GM18499 (cell line): ENCODE data around the gene TUNAR.

Source experiments
- ATAC-seq: cut with Tn5 transposase; IDR thresholded peaks from one replicate; pipeline ENCODE4 v1.9.1; 2021; ENCODE audit warnings: moderate number of reproducible peaks; ENCODE audit not compliant: insufficient read depth, unreplicated experiment

TUNAR gene

DNA sequence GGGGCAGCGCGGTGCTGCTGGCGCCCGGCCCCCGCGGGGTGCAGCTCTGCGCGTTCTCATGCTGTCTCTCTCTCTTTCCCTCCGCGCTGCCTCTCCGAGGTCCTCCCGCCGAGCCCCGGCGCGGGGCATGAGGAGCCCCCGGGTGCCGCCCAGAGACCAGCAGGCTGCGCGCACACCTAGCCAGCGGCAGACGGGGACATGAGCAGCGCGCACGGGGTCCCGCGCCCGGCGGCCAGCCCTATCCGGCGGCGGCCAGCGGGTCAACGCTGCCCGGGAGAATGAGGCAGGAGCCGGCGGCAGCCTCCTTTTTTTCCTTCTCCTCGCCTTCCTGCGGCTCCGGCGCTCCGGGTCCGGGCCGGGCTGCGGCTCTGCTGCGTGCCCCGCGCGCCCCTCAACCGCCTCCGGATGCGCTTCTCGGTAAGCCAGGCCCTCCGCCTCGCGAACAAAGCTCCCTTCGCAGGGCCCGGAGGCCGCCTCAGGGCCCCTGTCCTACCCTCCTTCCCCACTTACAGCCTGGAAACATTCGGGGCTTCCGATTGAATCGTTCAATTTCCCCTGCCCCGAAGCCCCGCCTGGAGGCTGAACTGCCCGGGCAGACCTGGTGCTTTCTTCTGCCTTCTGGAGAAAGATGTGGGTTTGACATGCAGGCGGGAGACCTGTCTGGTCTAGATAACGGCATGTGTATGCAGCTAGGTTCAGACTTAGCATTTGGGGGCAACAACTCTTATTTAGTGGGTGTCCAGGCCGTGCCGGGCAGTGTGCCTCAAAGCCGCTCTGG, at the start of gene TUNAR:
TSS of gene TUNAR (plus strand) at position 72 of the 778 bp plus-strand sequence.
- ATAC-seq = no peak

DNA sequence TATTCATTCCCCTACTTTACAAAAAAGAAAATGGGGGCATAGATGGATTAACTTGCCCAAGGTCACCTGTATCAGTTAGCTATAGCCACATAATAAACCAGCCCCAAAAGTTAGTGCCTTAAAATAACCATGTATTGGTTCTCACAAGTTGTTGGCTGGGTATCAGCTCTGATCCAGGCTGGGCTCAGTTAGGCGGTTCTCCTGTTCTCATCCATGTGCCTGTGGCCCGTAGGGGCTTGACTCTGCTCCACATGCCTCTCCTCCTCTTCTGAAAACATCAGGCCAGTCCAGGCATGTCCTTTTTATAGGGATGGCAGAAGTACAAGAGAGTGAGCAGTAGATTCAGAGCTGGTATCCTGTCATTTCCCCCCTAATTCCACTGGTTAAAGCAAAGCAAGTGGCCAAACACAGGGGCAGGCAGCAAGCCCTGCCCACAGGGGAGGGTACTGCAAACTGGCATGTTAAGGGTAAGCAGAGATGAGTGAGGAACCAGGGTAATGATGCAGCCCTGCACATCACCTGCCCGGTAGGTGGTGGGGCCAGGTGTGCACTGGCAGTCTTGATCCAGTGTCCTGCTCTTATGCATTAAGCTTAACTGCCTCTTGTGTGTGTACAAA, 47.9 kb upstream of the TUNAR start:
- no peak for ATAC-seq

DNA sequence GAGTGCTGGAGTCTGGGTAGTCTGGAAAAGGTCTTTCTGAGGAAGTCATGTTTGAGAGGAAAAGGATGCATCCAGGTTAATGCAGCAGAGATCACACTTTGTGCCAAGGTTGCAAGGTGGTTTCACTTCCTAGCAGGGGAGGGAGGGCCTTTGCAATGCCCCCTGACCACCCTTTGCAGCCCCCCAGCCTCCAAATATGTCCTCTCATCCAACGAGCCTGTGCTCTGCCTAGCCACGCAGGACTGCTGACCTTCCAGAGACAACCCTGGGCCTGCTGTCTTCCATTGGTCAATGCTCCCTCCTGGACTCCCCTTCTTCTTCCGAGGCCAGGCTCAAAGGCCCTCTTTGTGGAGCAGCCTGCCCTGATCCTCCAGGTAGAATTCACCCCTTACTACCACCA, 47.3 kb upstream of the TUNAR start:
- no peak for ATAC-seq

DNA sequence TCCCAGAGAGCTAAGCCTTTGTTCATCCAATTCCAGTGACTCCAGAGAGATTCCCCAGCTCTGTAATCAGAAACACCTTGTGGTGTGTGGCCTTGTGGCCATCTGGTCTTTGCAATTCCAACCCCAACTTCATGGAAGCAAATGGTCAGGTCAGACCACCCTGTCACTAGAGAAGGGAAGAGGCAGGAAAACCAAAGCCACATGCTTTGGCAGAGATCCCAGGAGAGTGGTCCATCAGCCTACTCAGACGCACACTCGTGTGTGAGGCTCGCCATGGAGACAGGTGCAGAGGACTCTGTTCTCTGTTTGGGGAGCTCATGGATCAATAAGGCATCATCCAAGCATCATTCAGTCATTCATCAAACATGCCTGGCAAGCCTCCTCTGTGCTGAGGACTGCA, 46.2 kb upstream of the TUNAR start:
- no peak for ATAC-seq

DNA sequence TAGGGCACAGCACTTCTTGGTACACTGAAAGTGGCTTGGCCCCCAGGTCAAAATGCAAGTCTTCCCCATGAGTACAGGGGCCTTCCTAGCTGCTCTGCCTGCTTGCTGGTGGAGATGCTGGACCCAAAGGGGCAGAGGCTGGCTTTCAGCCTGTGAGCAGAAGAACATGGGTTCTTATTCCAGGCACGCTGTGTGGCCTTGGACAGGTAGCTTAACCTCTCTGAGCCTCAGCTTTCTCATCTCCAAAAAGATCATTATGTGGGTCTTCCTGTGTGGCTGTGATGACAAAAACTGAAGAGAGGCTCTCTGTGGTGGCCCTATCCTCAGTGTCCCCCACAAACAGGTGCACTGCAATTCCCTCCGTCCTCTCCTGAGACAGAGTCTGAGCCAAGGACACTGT, 45.6 kb upstream of the TUNAR start:
- ATAC-seq = no peak

DNA sequence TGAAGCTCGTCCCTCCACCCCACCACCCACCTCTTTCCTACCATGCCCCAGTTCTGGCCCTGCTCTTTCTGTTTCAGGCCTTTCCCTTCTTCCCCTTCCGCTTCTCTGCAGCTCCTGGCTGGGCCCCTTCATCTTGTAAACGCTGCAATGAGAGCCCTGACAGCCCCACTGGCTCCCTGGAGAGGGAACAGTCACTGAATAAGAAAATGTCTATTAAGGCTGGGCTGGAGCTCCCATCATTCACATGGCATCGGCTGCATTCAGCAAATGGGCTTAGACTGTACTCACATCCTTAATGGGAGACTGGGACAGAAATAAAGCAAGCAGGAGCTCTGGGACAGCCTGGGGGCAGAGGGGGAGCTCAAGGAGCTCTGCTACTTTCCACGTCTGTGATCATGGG, 45.2 kb upstream of the TUNAR start:
- no peak for ATAC-seq

DNA sequence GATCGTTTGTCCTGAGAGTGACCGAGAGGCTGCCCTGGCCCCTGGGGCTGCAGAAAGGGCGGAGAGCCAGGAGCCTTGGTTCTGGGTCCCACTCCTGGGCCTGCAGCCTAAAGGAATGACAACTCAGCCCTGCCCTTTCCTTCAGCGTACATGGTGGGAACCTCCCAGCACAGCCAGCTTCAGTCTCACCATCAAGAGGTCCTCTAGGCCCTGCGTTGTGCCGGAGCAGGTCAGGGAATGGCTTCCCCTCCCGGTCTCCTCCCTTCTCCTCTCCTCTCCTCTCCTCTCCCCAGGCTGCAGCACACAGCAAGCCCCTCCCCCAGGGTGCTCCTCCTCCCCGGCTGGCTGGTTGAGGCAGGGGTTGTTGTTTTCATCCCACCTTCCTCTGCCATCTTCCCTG, 44.6 kb upstream of the TUNAR start:
- ATAC-seq = no peak

DNA sequence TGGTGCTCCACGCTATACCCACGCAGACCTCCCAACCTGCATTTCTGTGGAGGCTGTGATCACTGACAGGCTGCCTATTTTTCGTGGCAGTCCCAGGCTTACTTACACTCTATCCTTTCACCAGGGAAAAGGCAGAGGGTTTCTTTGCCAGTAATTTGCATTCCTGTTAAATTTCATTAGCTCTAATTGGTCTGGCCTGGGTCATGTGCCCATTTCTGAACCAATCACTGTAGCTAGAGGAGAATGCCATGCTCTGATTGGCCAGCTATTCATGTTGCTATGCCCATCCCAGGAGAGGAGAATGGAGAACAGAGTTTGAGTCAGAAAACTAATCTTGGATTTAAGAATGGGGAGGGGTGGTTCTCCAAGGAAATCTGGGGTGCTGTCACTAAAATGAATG, 43.2 kb upstream of the TUNAR start:
- no peak for ATAC-seq

DNA sequence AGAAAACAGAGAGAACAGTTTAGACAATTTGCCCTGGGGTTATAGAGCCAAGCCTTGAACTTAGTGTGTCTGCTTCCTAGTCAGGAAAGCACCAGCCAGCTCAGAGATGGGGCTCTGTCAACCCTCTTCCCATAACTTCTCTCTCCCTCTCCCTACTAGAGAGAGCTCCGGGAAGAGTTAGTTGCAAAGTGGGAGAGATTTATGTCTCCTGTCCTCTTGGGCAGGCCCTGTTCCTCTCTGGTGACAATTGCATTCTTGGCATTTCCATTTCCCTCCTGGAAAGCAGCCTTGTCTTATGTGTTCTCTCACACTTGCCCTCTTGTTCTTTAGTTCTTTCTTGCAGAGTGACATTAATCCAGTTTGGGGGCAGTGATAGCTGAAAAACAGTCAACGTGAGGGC, 42.1 kb upstream of the TUNAR start:
- no peak for ATAC-seq

DNA sequence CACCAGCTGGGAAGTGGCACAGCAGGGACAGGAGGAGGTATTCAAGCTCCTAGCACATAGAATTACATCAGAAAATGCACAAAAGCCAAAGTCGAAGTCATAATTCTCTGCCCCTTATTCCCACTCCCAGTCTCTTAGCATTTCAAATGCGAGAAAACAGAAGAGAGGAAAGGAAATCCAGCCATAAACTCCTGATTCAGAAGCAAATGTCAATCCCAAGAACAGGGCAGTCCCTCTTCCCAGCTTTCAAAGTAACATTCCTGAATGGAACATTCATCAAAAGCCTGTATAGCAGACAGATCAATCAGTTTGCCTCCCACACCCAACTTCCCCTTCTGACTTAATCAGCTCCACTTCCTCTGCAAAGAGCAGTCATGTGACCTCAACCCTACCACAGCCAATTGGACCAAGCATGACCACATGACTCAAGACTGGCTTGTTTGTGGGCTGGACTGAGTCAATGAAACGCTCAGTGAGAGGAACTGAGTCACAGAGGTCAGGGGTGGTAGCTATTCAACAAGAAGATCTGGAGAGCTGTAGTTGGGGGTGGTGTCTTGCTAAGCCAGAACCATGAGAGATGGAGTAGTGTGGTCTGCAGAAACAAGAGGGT, 41.4 kb upstream of the TUNAR start:
- ATAC-seq = no peak

DNA sequence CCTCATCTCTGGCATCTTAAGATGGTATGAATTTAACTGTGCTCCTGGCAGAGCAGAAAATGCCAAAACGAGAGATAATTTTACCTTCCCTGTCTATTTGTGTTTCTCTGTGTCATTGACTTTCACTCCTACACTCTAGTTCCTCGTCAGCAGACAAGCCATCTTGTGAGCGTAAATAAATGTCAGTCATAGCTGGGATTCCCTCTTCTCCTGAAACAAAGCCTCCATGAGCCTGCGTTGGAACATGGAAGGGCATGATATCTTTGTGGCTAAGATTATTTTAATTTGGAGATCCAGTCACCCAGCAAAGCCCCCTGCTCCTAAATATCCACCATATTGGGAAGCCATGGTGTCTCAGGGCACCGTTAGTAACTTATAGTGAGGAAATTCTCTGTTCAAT, 37.8 kb upstream of the TUNAR start:
- no peak for ATAC-seq

DNA sequence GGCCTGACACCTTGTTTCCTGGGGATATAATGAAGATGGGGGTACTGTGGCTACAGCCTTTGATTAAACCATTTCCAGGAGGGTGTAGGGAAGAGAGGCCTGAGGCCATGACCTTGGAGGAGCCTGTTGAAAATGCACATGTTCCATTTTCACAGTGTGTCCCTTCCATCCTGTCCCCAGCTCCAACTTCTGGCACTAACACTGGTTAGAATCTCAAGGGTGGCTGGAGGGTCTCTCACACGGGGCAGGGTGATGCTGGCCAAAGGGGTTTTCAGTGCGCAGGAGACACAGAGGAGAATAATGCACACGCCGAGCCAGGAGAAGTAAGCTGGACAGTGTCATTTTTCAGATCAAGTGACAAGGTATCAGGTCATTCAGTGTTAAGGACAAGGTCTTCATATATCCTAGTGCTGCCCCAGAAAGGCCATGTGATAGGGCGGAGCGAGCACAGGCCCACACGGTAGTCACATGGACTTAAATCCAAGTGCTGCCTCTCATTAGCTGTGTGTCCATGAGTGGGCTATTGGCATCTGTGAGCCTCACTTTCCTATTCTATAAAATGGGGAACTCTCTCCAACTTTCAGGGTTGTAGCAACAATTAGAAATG, 36.4 kb upstream of the TUNAR start:
- ATAC-seq = no peak

DNA sequence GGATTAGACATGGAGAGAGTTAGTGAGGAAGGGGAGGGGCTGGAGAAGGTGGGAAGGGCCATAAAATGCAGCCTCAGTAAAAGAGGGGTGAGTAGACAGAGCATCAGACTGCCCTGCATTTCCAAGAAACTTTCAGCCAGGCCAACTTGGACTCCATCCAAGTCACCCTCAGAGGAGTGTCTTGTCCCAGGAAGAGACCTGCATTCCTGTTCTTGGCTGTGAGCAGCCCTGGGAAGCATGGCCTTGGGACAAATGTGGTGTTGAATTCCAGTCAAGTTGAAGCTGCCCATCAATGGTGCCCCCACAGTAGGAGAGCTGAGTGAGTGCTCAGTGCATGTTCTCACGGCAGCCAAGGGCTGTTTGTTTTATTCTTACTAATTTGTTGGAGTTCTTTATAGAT, 35.0 kb upstream of the TUNAR start:
- no peak for ATAC-seq

DNA sequence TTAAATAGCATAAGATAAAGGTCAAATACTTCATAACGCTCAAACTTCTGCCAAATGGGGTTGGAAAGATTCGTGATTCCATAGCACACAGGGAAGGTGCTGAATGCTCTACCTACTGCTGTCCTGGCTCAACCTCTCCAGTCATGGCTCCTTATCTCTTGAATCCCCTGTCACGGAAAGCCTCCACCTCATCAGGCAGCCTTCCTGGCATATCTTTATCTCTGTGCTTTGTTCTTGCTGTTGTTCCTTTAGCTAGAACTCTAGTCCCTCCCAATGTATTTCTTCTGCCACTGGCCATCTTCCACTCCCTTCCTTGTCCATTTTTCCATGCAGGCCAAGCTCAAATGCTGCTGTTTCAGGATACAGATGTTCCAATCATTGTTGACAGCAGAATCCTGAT, 26.9 kb upstream of the TUNAR start:
- ATAC-seq = no peak

DNA sequence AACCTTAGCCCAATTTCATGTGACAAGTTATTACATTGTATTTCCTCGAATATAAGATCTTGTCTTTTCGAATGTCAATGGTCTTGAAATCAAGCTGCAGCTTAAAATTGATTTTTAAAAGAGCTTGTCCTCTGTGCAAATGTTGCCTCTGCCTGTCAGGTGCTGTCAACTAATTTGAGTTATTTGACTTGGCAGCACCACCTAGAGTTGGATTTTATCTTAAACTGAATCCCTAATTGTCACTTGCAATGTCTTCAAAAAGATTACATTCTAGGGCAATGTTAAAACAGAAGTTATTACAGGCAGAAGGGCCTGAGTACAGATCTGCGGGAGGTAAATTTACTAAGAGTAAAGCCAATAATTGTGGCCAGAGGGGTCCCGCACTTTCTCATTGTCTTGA, 26.2 kb upstream of the TUNAR start:
- no peak for ATAC-seq

DNA sequence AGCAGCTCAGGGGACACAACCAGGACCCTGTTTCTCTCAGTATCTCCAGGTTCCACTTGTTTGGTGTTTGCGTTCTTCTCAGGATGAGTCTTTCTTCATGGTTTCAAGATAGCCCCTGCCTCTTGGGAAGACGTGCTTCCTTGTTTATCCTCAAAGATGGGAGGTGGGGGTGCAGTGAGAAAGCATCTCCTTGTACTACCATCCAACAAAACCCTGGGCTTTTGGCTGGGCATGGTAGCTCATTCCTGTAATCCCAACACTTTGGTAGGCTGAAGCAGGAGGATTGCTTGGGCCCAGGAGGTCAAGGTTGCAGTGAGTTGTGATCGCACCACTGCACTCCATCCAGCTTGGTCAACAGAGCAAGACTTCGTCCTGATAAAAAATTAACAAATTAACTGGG, 21.0 kb upstream of the TUNAR start:
- no peak for ATAC-seq

DNA sequence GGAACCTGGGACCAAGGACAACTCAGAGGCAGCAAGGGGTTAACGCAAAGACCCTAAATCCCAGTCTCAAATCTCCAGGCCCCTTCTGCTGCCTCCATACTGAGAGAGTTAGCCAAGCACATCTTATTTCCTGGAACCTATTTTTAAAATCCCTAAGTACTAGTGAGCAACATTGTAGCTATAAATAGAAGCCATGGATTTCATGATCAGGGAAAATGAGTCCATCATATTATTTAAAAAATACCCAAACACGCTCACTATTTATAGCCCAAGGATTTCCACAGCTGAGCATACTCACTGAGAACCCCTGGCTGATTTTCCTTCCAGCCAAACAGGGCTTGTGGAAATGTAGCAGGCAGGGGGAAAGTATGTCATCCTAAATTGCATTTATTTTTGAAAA, 19.4 kb upstream of the TUNAR start:
- ATAC-seq = no peak

DNA sequence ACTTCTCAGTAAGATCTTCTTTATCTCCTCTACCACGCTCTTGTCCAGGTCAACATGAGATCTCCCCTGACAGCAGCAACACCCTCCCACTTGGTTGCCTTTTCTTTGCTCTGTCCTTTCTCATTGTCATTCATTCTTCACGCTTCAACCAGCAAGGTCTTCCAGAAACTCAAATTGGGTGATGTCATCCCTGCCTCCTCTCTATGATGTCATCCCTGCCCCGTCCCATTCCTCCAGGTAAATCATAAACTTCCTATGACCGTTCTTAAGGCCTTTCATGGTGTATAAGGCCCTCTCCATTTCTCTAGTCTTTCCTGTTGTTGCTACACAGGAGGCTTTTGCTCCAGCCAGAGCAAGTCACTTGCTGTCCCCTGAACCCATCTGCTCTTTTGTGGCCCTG, 17.7 kb upstream of the TUNAR start:
- no peak for ATAC-seq

DNA sequence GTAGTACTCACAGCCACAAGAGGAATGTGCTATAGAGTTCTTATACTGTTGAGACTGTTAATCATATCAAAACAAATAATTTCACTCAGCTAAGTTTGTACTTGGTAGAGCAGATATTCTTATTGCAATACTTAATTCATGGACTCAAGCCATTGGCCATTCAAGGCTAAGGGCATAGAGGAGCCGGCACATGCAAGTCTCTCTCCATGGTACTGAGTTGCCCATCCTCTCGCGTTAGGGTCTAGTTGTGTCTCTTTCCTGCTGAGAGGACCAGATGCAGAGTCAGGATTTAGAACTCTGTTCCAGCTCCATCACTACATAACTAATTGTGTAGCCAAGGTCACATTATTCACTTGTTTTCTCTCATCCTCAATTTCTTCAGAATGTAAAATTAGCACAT, 14.4 kb upstream of the TUNAR start:
- no peak for ATAC-seq

DNA sequence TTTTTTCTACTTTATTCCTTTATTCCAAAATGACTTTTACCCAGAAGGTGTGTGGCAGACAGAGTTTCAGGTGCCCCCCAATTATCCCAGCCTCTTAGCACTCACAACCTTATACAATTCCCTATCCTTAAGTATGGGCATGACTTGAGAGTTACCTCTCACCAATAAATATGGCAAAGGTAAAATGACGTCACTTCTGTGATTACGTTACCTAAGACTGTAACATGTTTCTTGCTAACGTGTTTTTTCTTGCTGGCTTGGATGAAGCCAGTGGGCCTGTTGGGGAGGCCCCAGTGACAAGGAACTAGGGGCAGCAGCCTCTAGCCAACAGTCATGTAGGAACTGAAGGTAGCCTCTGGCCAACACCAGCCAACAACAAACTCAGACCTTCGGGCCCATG, 13.3 kb upstream of the TUNAR start:
- no peak for ATAC-seq

DNA sequence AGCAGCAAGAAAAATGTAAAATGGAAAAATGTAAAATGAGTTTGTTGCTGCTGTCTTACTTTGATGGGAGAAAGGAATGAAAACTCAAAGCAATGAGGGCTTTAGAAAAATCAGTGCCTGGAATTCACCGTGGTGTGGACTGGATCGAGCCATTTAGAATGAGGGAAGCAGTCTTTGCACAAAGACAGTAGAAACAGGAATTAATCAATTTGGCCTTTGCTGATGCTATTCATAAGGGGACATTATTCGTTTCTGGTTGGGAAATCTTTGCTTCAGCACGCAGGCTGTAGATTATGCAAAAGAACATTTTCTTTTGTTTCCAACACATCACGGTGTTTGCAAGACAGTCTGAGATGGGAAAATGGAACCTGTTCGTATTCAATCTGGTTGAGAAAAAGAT, 6.9 kb upstream of the TUNAR start:
- ATAC-seq = no peak
